ENCODE results near the gene CFAP157.

- TF ChIP-seq CTCF (conservative IDR thresholded peaks at IDR 0.05) (no peak), EZH2 (IDR thresholded peaks at IDR 0.05; ENCODE audit: low read depth) (no peak)
These were observed 25.9 kb upstream of the CFAP157 start for GRCh38 chr9:127680846-127681245.
